PC-3 (cell line): ENCODE results near the gene LITAF. TPM values are rescaled to one million over a fixed set of nuclear protein-coding genes. Genes with fewer than 3 reads are reported as not detected.

Source experiments
- ATAC-seq: fragments of 200-7000 bp; cut with Tn5 transposase; 2 replicates; pipeline ENCODE4 v1.9.1; 2020; ENCODE audit warnings: mild to moderate bottlenecking, moderate library complexity
- BruUV-seq: library from RNA; stranded (reverse); fragments of 400-500 nt; replicated peaks from 2 replicates; lab custom pipeline; 2021; lab: Mats Ljungman, UMichigan
- CTCF ChIA-PET: fragments of 300-600 bp; sonication (Branson Sonifier 250); formaldehyde crosslinking; loops from one replicate; lab custom pipeline; 2022; ENCODE audit warnings: antibody characterized with exemption; lab: Charles Lee
- POLR2A ChIA-PET: fragments of 300-600 bp; sonication (Branson Sonifier 250); formaldehyde crosslinking; loops from one replicate; lab custom pipeline; 2022; ENCODE audit warnings: antibody characterized with exemption; ENCODE audit not compliant: unreplicated experiment; lab: Charles Lee
- DNase-seq: peaks from one replicate; pipeline ENCODE4 v3.0.0-alpha.2; 2015
- H2AFZ ChIP-seq: fragments of 300-600 bp; sonication (generic); 2 replicates; pipeline ENCODE4 v1.6.0; 2016; ENCODE audit warnings: antibody characterized with exemption, low read length
- H3F3A ChIP-seq: fragments of 300-600 bp; sonication (generic); one replicate; pipeline ENCODE4 v1.6.0; 2017; ENCODE audit warnings: antibody characterized with exemption, low read length, control low read depth, mild to moderate bottlenecking; ENCODE audit not compliant: unreplicated experiment
- H3K27ac ChIP-seq: fragments of 300-600 bp; sonication (generic); 2 replicates; pipeline ENCODE4 v1.5.1; 2016; ENCODE audit warnings: mild to moderate bottlenecking, low read length
- H3K27me3 ChIP-seq: fragments of 300-600 bp; sonication (generic); 2 replicates; pipeline ENCODE4 v1.6.1; 2016; ENCODE audit warnings: low read length, mixed read lengths
- H3K36me3 ChIP-seq: fragments of 300-600 bp; sonication (generic); 2 replicates; pipeline ENCODE4 v1.6.1; 2016; ENCODE audit warnings: low read depth, mixed run types, low read length, mixed read lengths
- H3K4me1 ChIP-seq: fragments of 300-600 bp; sonication (generic); 2 replicates; pipeline ENCODE4 v1.5.1; 2016; ENCODE audit warnings: low read length; ENCODE audit not compliant: insufficient read depth
- H3K4me2 ChIP-seq: fragments of 300-600 bp; sonication (generic); 2 replicates; pipeline ENCODE4 v1.6.0; 2016; ENCODE audit warnings: low read length
- H3K4me3 ChIP-seq: fragments of 300-600 bp; sonication (generic); 2 replicates; pipeline ENCODE4 v1.5.1; 2016; ENCODE audit warnings: mild to moderate bottlenecking, low read length, mixed read lengths
- H3K79me2 ChIP-seq: fragments of 300-600 bp; sonication (generic); 2 replicates; pipeline ENCODE4 v1.6.1; 2017; ENCODE audit warnings: low read length, mixed read lengths
- H3K9ac ChIP-seq: fragments of 300-600 bp; sonication (generic); 2 replicates; pipeline ENCODE4 v1.6.0; 2016; ENCODE audit warnings: mild to moderate bottlenecking, low read length
- H3K9me2 ChIP-seq: fragments of 300-600 bp; sonication (generic); replicated peaks from 2 replicates; pipeline ENCODE4 v1.6.1; 2016; ENCODE audit warnings: mixed run types, low read length, mixed read lengths
- H3K9me3 ChIP-seq: fragments of 300-600 bp; sonication (generic); 2 replicates; pipeline ENCODE4 v1.6.1; 2016; ENCODE audit warnings: low read length, mixed read lengths
- H4K20me1 ChIP-seq: fragments of 300-600 bp; sonication (generic); 2 replicates; pipeline ENCODE4 v1.6.1; 2016; ENCODE audit warnings: low read length, mixed read lengths
- EZH2 ChIP-seq: fragments of 300-600 bp; sonication (generic); IDR thresholded peaks from one replicate; pipeline ENCODE4 v1.6.1; 2017; ENCODE audit warnings: antibody characterized with exemption, mild to moderate bottlenecking, low read length; ENCODE audit not compliant: unreplicated experiment
- EZH2phosphoT487 ChIP-seq: fragments of 300-600 bp; sonication (generic); IDR thresholded peaks from 2 replicates; pipeline ENCODE4 v1.6.1; 2018; ENCODE audit warnings: mild to moderate bottlenecking, antibody characterized with exemption, low read length, borderline replicate concordance
- intact Hi-C: fragments of 100-400 bp; cut with micrococcal nuclease; formaldehyde crosslinking; loops from 2 replicates; pipeline ENCODE4 v1.9.0; 2023
- total RNA-seq: library from RNA; depleted of rRNA; stranded (reverse); fragments of >200 nt; gene quantifications from 2 replicates; pipeline ENCODE4 v1.2.3, GENCODE V29; 2014
- TF ChIP-seq, protein P1 (sequence below): fragments of 300-600 bp; sonication (generic); conservative IDR thresholded peaks from 2 replicates; pipeline ENCODE4 v1.5.1; 2017; ENCODE audit warnings: antibody characterized with exemption, low read depth, mild to moderate bottlenecking, low read length

Gene LITAF
- total RNA-seq, 1 experiment from 2014 or later, result 13.1 TPM

DNA sequence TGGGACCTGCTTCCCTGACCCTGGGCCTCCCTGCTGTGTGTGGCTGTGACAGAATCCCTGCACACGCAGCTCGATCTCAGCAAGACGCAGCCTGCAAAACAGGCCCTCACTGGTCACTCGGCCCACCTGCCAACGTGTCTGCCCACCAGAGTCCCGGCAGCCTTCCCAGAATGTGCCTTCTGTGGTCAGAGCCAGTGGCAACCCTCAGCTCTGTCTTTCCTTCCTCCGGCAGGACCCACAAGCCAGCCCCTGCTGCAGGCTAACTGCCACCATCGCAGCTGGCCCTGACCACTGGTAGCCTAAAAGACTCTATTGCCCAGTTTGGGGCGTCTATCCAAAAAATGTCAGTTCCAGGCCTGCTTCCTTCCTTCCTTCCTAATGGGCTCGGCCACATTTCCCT lies 83.2 kb downstream of the LITAF start:
- H3K9me3 ChIP-seq, result no peaks in the 10 kb centered on the region
- H3K27ac ChIP-seq, result no peak overlapping the region
- no peaks in the 10 kb centered on the region for H3K27me3 ChIP-seq
- H3K4me1 ChIP-seq, result peaks cover 3% of the 10 kb centered on the region; the same call in 1 of the 2 replicates
- ATAC-seq, result no peak
- no peaks in the 10 kb centered on the region for H3F3A ChIP-seq
- no peak overlapping the region for H2AFZ ChIP-seq
- H3K4me3 ChIP-seq, result no peak overlapping the region
- H4K20me1 ChIP-seq, result no peaks in the 10 kb centered on the region
- BruUV-seq, result no TSS peak
- H3K79me2 ChIP-seq, result no peaks in the 10 kb centered on the region
- no peak overlapping the region for H3K4me2 ChIP-seq
- TF ChIP-seq, protein P1, sequence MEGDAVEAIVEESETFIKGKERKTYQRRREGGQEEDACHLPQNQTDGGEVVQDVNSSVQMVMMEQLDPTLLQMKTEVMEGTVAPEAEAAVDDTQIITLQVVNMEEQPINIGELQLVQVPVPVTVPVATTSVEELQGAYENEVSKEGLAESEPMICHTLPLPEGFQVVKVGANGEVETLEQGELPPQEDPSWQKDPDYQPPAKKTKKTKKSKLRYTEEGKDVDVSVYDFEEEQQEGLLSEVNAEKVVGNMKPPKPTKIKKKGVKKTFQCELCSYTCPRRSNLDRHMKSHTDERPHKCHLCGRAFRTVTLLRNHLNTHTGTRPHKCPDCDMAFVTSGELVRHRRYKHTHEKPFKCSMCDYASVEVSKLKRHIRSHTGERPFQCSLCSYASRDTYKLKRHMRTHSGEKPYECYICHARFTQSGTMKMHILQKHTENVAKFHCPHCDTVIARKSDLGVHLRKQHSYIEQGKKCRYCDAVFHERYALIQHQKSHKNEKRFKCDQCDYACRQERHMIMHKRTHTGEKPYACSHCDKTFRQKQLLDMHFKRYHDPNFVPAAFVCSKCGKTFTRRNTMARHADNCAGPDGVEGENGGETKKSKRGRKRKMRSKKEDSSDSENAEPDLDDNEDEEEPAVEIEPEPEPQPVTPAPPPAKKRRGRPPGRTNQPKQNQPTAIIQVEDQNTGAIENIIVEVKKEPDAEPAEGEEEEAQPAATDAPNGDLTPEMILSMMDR, result no peak
- TF ChIP-seq EZH2 (no peak), EZH2phosphoT487 (no peak)
- no peaks in the 10 kb centered on the region for H3K36me3 ChIP-seq
- intact Hi-C loops, result no loop called here
- ChIA-PET CTCF (no interaction called here), POLR2A (no interaction called here)
- no peak for DNase-seq
- H3K9ac ChIP-seq, result no peak overlapping the region
- H3K9me2 ChIP-seq, result no peaks in the 10 kb centered on the region

DNA sequence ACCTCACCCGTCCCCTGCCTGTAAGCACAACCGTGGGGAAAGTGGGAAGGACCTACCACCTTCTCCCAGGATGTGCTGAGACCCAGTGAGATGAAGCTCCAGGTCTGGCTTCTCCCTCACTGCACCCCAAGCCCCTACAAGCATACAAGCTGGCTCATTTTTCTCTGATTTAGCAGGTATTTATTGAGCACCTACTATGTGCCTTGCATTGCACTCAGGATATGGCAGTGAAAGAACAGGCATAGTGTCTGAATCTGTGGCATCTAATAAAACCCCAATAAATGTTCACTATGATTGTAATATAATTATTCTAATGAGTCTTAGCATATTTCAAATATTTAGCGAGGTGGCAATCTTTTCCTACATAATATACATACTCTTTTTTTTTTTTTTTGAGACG lies 84.5 kb downstream of the LITAF start:
- H3K4me3 ChIP-seq, result no peak overlapping the region
- BruUV-seq, result no TSS peak
- no peaks in the 10 kb centered on the region for H3K9me3 ChIP-seq
- no peaks in the 10 kb centered on the region for H3F3A ChIP-seq
- H3K79me2 ChIP-seq, result no peaks in the 10 kb centered on the region
- peaks cover 11% of the 10 kb centered on the region for H3K4me1 ChIP-seq
- ChIA-PET POLR2A (no interaction called here), CTCF (no interaction called here)
- H3K36me3 ChIP-seq, result no peaks in the 10 kb centered on the region
- intact Hi-C loops, result no loop called here
- H3K9ac ChIP-seq, result no peak overlapping the region
- H3K4me2 ChIP-seq, result no peak overlapping the region
- H3K27ac ChIP-seq, result no peak overlapping the region
- no peaks in the 10 kb centered on the region for H3K9me2 ChIP-seq
- ATAC-seq (no peak), DNase-seq (no peak)
- no peaks in the 10 kb centered on the region for H3K27me3 ChIP-seq
- no peak overlapping the region for H2AFZ ChIP-seq
- no peak for TF ChIP-seq EZH2
- H4K20me1 ChIP-seq, result no peaks in the 10 kb centered on the region

DNA sequence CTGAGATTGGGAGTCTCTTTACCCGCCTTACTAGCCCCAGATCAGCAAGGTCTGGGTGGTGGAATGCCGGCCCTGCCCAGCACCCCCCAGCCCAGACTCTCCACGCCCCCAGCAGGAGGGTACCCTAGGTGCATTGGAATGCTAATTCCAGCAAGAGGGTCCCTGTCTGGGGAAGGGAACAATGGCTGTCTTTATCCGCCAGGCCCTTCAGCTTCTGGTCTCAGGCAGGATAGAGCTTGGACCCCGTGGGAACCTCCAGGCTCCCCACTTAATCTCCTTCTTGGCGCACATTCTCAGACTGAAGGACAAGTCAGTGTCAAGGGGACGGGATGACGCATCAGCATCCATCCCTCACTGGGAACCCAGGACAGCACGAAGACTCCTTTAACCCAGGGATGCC lies 85.1 kb downstream of the LITAF start:
- H3K4me2 ChIP-seq, result no peak overlapping the region
- ChIA-PET CTCF (no interaction called here), POLR2A (no interaction called here)
- TF ChIP-seq, protein P1, result no peak
- no peak for TF ChIP-seq EZH2phosphoT487
- no peak for TF ChIP-seq EZH2
- H3K9me2 ChIP-seq, result no peaks in the 10 kb centered on the region
- H3K79me2 ChIP-seq, result no peaks in the 10 kb centered on the region
- H4K20me1 ChIP-seq, result no peaks in the 10 kb centered on the region
- H3K4me3 ChIP-seq, result no peak overlapping the region
- DNase-seq (no peak), ATAC-seq (no peak)
- no peak overlapping the region for H3K9ac ChIP-seq
- peaks cover 17% of the 10 kb centered on the region for H3K4me1 ChIP-seq
- H3K9me3 ChIP-seq, result no peaks in the 10 kb centered on the region
- intact Hi-C loops, result no loop called here
- H3K27me3 ChIP-seq, result no peaks in the 10 kb centered on the region
- H3K36me3 ChIP-seq, result no peaks in the 10 kb centered on the region
- H2AFZ ChIP-seq, result no peak overlapping the region
- no peak overlapping the region for H3K27ac ChIP-seq
- no TSS peak for BruUV-seq
- no peaks in the 10 kb centered on the region for H3F3A ChIP-seq
